SU-DHL-6 (cell line): ENCODE measurements around the gene RPS6KA2.

Experiments
- EZH2phosphoT487 ChIP-seq: fragments of 200-600 bp; sonication (generic), shearing (Covaris generic); conservative IDR thresholded peaks from 2 replicates; pipeline ENCODE4 v1.6.1; 2018; ENCODE audit warnings: mild to moderate bottlenecking, antibody characterized with exemption, low read length, moderate library complexity, mixed read lengths
- TF ChIP-seq, protein P1 (sequence below): fragments of 200-600 bp; sonication (generic); IDR thresholded peaks from one replicate; pipeline ENCODE4 v1.5.1; 2017; ENCODE audit warnings: antibody characterized with exemption, mild to moderate bottlenecking, low read length, moderate library complexity; ENCODE audit not compliant: insufficient read depth, poor library complexity, severe bottlenecking

DNA sequence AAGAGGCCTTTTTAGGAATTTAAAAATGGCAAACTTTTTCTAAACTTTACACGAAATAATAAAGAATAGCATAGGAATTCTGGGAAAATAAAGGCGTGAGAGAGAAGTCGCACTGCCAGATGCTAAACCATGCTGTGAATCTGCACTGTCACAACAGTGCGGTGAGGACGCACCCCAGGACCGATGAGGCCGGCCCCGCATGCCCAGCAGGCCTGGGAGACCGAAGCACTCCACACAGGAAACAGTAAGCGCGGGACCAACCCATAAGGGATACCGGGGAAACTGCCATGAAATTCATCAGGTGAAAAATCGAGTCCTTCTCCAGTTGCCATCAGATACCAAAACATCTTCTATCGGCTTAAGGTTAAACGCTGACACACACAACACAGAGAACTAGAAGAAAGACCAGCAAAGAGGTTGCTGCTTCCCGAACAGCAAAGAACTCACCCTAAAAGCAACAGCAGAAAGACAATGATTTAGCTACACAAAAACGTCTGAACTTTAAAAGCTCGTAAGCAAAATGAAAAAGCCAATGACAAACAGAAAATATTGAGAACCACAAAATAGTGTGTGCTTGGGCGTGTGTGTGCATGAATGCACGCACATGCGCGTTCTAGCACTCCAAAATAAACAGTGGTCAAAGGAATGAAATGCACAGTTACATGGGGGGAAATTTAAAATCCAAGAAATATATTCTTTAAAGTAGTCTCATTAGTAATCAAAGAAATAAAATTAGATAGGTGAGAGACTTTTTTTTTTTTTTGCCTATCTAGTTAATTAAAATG, 55.9 kb downstream of the RPS6KA2 start:
- TF ChIP-seq, protein P1, sequence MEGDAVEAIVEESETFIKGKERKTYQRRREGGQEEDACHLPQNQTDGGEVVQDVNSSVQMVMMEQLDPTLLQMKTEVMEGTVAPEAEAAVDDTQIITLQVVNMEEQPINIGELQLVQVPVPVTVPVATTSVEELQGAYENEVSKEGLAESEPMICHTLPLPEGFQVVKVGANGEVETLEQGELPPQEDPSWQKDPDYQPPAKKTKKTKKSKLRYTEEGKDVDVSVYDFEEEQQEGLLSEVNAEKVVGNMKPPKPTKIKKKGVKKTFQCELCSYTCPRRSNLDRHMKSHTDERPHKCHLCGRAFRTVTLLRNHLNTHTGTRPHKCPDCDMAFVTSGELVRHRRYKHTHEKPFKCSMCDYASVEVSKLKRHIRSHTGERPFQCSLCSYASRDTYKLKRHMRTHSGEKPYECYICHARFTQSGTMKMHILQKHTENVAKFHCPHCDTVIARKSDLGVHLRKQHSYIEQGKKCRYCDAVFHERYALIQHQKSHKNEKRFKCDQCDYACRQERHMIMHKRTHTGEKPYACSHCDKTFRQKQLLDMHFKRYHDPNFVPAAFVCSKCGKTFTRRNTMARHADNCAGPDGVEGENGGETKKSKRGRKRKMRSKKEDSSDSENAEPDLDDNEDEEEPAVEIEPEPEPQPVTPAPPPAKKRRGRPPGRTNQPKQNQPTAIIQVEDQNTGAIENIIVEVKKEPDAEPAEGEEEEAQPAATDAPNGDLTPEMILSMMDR: no peak
- TF ChIP-seq EZH2phosphoT487: no peak
